NCI-H128 (cell line): Measurements from ENCODE around the gene SPARCL1.
"Not testable (repeated sequence)": the region's sequence is repeated elsewhere in the genome, so short reads cannot be mapped to it uniquely, and the experiment has no call there.

Experiments used
- DNase-seq: peaks from one replicate; lab custom pipeline; 2025; ENCODE audit not compliant: unreplicated experiment; lab: John Stamatoyannopoulos, UW

The SPARCL1 gene

GRCh38 chr4:87502580-87503238, 26.5 kb downstream of the SPARCL1 start:
- DNase-seq = peak; percentile 45

GRCh38 chr4:87500092-87500462, 29.1 kb downstream of the SPARCL1 start:
- no peak for DNase-seq

GRCh38 chr4:87499403-87500091, 29.6 kb downstream of the SPARCL1 start:
- no peak for DNase-seq

GRCh38 chr4:87498446-87498900, 30.7 kb downstream of the SPARCL1 start:
- no peak for DNase-seq

GRCh38 chr4:87497578-87497977, 31.6 kb downstream of the SPARCL1 start:
- no peak for DNase-seq

- DNase-seq = no peak
Measured at GRCh38 chr4:87497159-87497558, 32.0 kb downstream of the SPARCL1 start.

GRCh38 chr4:87493115-87493514, 36.1 kb downstream of the SPARCL1 start:
- no peak for DNase-seq

GRCh38 chr4:87491851-87492250, 37.3 kb downstream of the SPARCL1 start:
- DNase-seq = not testable (repeated sequence)

- no peak for DNase-seq
Measured at GRCh38 chr4:87491436-87491835, 37.7 kb downstream of the SPARCL1 start.

- DNase-seq = no peak
Measured at GRCh38 chr4:87490664-87491369, 38.4 kb downstream of the SPARCL1 start.

- no peak for DNase-seq
Measured at GRCh38 chr4:87489678-87490077, 39.5 kb downstream of the SPARCL1 start.

- not testable (repeated sequence) for DNase-seq
Measured at GRCh38 chr4:87488666-87489065, 40.5 kb downstream of the SPARCL1 start.

GRCh38 chr4:87483247-87483646, 45.9 kb downstream of the SPARCL1 start:
- DNase-seq = not testable (repeated sequence)

GRCh38 chr4:87481377-87481776, 47.8 kb downstream of the SPARCL1 start:
- no peak for DNase-seq

- no peak for DNase-seq
Measured at GRCh38 chr4:87478732-87479250, 50.4 kb downstream of the SPARCL1 start.

GRCh38 chr4:87476934-87477333, 52.2 kb downstream of the SPARCL1 start:
- no peak for DNase-seq

GRCh38 chr4:87469390-87469789, 59.8 kb downstream of the SPARCL1 start:
- no peak for DNase-seq

GRCh38 chr4:87465739-87466366, 63.3 kb downstream of the SPARCL1 start:
- DNase-seq = no peak

- no peak for DNase-seq
Measured at GRCh38 chr4:87462102-87462501, 67.1 kb downstream of the SPARCL1 start.

GRCh38 chr4:87461281-87461700, 67.9 kb downstream of the SPARCL1 start:
- DNase-seq = no peak

- DNase-seq = no peak
Measured at GRCh38 chr4:87458913-87459312, 70.3 kb downstream of the SPARCL1 start.
